ENCODE measurements around the gene RSAD1. TPM values are rescaled to one million over a fixed set of nuclear protein-coding genes. Genes with fewer than 3 reads are reported as not detected.
A peak's percentile ranks its signal among the peaks of the same experiment; 100 is the strongest.

Gene RSAD1
- total RNA-seq, 1 experiment from 2014 or later: 93.9 TPM

DNA sequence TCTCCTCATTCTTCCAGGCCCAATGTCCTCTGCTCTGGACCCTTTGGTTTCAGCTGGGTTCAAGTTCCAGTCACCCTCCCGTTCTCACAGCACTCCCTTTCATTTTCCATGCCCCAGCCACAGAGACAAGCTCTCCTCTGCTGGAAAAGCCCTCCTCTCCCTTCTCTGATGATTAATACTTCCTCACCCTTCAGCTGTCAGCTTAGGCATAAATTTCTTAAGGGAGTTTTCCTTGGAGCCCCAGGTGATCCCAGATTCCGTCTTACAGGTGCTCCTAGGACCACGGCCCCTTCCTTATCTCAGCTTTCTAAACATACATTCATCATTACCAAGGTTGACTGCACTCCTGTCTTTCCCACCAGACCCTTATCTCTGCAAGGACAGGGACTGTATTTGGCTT is 20.4 kb upstream of the RSAD1 start:
- TF ChIP-seq, protein P1, sequence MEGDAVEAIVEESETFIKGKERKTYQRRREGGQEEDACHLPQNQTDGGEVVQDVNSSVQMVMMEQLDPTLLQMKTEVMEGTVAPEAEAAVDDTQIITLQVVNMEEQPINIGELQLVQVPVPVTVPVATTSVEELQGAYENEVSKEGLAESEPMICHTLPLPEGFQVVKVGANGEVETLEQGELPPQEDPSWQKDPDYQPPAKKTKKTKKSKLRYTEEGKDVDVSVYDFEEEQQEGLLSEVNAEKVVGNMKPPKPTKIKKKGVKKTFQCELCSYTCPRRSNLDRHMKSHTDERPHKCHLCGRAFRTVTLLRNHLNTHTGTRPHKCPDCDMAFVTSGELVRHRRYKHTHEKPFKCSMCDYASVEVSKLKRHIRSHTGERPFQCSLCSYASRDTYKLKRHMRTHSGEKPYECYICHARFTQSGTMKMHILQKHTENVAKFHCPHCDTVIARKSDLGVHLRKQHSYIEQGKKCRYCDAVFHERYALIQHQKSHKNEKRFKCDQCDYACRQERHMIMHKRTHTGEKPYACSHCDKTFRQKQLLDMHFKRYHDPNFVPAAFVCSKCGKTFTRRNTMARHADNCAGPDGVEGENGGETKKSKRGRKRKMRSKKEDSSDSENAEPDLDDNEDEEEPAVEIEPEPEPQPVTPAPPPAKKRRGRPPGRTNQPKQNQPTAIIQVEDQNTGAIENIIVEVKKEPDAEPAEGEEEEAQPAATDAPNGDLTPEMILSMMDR (IDR thresholded peaks at IDR 0.05; ENCODE audit: insufficient read depth in 1 of 2, low read depth in 1 of 2, low read length in 1 of 2, severe bottlenecking in 1 of 2, unreplicated experiment in 1 of 2): no peak
- H3K27me3 Mint-ChIP-seq (ENCODE audit: insufficient read depth, unreplicated experiment): no peaks in the 10 kb centered on the region
- POLR2A ChIA-PET: no interaction called here

DNA sequence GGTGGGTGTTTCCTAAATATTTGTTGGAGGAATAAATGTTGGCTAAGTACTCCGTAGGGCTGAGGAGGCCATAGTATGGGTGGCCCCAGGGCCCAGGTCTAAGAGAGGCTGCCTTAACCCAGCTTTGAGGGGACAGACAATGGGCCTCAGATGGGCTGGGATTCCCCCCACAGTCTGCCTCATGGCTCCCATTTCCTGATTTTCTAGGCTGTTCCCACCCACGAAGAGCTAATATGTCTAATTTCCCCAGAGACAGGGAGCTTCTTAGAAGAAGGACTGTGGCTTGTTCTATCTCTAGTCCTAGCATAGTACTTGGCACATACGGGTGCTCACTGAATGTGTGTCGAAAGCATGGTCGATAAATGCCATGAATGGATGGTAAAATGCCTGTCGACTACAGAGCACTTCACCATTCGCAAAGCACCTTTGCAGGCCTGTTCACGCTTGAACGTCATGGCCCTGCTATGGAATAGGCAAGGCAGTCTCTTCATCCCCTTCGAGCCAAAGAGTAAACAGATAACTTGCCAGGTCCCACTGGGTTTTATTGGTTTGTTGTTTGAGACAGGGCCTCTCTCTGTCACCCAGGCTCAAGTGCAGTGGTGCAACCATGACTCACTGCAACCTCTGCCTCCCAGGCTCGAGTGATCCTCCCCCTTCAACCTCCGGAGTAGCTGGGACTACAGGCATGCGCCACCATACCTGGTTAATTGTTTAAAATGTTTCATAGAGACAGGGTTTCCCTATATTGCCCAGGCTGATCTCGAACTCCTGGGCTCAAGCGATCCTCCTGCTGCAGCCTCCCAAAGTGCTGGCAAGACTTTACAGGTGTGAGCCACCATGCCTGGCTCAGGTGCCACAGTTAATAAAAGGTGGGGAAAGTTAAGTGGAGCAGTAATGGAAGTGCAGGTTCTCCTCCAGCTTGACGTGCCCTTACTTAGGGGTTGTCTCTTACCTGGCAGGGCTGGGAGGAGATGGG is 19.7 kb upstream of the RSAD1 start:
- TF ChIP-seq, protein P1 (IDR thresholded peaks at IDR 0.05; ENCODE audit: insufficient read depth in 1 of 2, low read depth in 1 of 2, low read length in 1 of 2, severe bottlenecking in 1 of 2, unreplicated experiment in 1 of 2): no peak
- Histone ChIP-seq H3K27me3 (replicated peaks; ENCODE audit: control insufficient read depth, insufficient read depth, low read length) (no peaks in the 10 kb centered on the region), H3K36me3 (ENCODE audit: control insufficient read depth, insufficient read depth, low read length) (peaks cover 4% of the 10 kb centered on the region), H3K9me3 (no peaks in the 10 kb centered on the region), H3K4me3 (ENCODE audit: low read depth, low read length) (no peak overlapping the region), H3K4me1 (peaks cover 16% of the 10 kb centered on the region)
- Mint-ChIP-seq H3K4me1 (ENCODE audit: low read depth, unreplicated experiment) (peaks cover 18% of the 10 kb centered on the region), H3K4me3 (ENCODE audit: unreplicated experiment) (no peak overlapping the region), H3K27me3 (ENCODE audit: insufficient read depth, unreplicated experiment) (no peaks in the 10 kb centered on the region), H3K9me3 (ENCODE audit: unreplicated experiment) (no peaks in the 10 kb centered on the region), H3K27ac (ENCODE audit: unreplicated experiment) (peak overlapping the region; percentile 26), H3K36me3 (ENCODE audit: insufficient read depth, unreplicated experiment) (peaks cover 18% of the 10 kb centered on the region)
- BruUV-seq (replicated peaks): no TSS peak
- ChIA-PET CTCF (interaction anchor here (0.6 to 2.4 kb wide), 5 partner anchors 21 to 324 kb away, joined by 3 to 8 read pairs (median 4); partner anchors contain the start of genes ACSF2 and LRRC59), POLR2A (no interaction called here)
- intact Hi-C loops (cut with micrococcal nuclease; ENCODE audit: unreplicated experiment): no loop called here
- DNase-seq: peak; percentile 66 to 70

More for the DNA sequence above, 20.4 kb upstream of the RSAD1 start:
- Mint-ChIP-seq H3K9me3 (ENCODE audit: unreplicated experiment) (no peaks in the 10 kb centered on the region), H3K4me1 (ENCODE audit: low read depth, unreplicated experiment) (peaks cover 18% of the 10 kb centered on the region), H3K36me3 (ENCODE audit: insufficient read depth, unreplicated experiment) (peaks cover 18% of the 10 kb centered on the region), H3K4me3 (ENCODE audit: unreplicated experiment) (no peak overlapping the region), H3K27ac (ENCODE audit: unreplicated experiment) (no peak overlapping the region)
- no TSS peak for BruUV-seq (replicated peaks)
- CTCF ChIA-PET: interaction anchor here (0.6 to 2.4 kb wide), 4 partner anchors 21 to 60 kb away, joined by 3 to 9 read pairs (median 6); partner anchors contain the start of genes ACSF2 and LRRC59
- intact Hi-C loops (cut with micrococcal nuclease; ENCODE audit: unreplicated experiment): no loop called here
- H3K27me3 ChIP-seq (replicated peaks; ENCODE audit: control insufficient read depth, insufficient read depth, low read length): no peaks in the 10 kb centered on the region
- peaks cover 16% of the 10 kb centered on the region for H3K4me1 ChIP-seq
- no peak for DNase-seq
- peaks cover 4% of the 10 kb centered on the region for H3K36me3 ChIP-seq (ENCODE audit: control insufficient read depth, insufficient read depth, low read length)
- H3K9me3 ChIP-seq: no peaks in the 10 kb centered on the region
- no peak overlapping the region for H3K4me3 ChIP-seq (ENCODE audit: low read depth, low read length)

DNA sequence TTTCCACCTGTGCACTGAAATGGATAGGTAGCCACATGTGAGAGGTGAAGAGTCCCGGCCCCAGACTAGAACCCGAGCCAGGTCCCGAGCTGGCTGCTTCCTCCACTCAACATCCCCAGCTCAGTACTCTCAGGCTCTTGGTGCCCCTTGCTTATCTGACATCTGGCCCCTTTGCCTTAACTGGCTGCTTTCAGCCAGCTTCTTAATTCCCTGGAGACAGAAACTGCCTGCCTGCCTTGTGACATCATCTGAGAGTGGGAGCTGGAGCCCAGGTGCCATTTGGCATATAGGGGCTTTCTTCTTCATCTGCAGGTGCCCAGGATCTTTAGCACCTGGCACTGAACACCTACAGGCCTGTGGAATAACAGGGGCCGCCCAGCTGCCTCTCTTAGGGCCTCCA is 18.9 kb upstream of the RSAD1 start:
- H3K27me3 Mint-ChIP-seq (ENCODE audit: insufficient read depth, unreplicated experiment): no peaks in the 10 kb centered on the region
- ChIA-PET POLR2A (no interaction called here), CTCF (interaction anchor here (1.2 to 2.4 kb wide), 4 partner anchors 20 to 323 kb away, joined by 3 to 8 read pairs (median 6); partner anchors contain the start of genes ACSF2 and LRRC59)
- no peaks in the 10 kb centered on the region for H3K9me3 ChIP-seq
- no peak for DNase-seq
- no peak overlapping the region for H3K4me3 ChIP-seq (ENCODE audit: low read depth, low read length)
- peaks cover 16% of the 10 kb centered on the region for H3K4me1 ChIP-seq
- H3K27ac Mint-ChIP-seq (ENCODE audit: unreplicated experiment): peak overlapping the region; percentile 26
- peaks cover 21% of the 10 kb centered on the region for H3K36me3 Mint-ChIP-seq (ENCODE audit: insufficient read depth, unreplicated experiment)
- no peak overlapping the region for H3K4me3 Mint-ChIP-seq (ENCODE audit: unreplicated experiment)
- H3K27me3 ChIP-seq (replicated peaks; ENCODE audit: control insufficient read depth, insufficient read depth, low read length): no peaks in the 10 kb centered on the region
- H3K4me1 Mint-ChIP-seq (ENCODE audit: low read depth, unreplicated experiment): peaks cover 18% of the 10 kb centered on the region
- peaks cover 4% of the 10 kb centered on the region for H3K36me3 ChIP-seq (ENCODE audit: control insufficient read depth, insufficient read depth, low read length)
- BruUV-seq (replicated peaks): no TSS peak
- intact Hi-C loops (cut with micrococcal nuclease; ENCODE audit: unreplicated experiment): no loop called here
- TF ChIP-seq, protein P1 (IDR thresholded peaks at IDR 0.05; ENCODE audit: insufficient read depth in 1 of 2, low read depth in 1 of 2, low read length in 1 of 2, severe bottlenecking in 1 of 2, unreplicated experiment in 1 of 2): no peak
- no peaks in the 10 kb centered on the region for H3K9me3 Mint-ChIP-seq (ENCODE audit: unreplicated experiment)

Data from Caco-2 (cell line).